Activated CD8-positive, alpha-beta memory T cell treated with anti-CD3 and anti-CD28 coated beads for 48 hours (primary cell): ENCODE results near the gene TMEM240.
"Not testable (repeated sequence)": the region's sequence is repeated elsewhere in the genome, so short reads cannot be mapped to it uniquely, and the experiment has no call there.

Experiments
- DNase-seq, 3 experiments: peaks; one replicate each; pipeline ENCODE4 v3.0.0-alpha.2; 2020; ENCODE audit warnings: low read depth in 2 of 3, low spot score in 2 of 3

Gene TMEM240

GRCh38 chr1:1527092-1527816, 13.2 kb downstream of the TMEM240 start:
- no peak for DNase-seq

GRCh38 chr1:1526476-1526875, 13.9 kb downstream of the TMEM240 start:
- not testable (repeated sequence) for DNase-seq

- not testable (repeated sequence) for DNase-seq
Observed at GRCh38 chr1:1524750-1525383, 15.6 kb downstream of the TMEM240 start.

DNA sequence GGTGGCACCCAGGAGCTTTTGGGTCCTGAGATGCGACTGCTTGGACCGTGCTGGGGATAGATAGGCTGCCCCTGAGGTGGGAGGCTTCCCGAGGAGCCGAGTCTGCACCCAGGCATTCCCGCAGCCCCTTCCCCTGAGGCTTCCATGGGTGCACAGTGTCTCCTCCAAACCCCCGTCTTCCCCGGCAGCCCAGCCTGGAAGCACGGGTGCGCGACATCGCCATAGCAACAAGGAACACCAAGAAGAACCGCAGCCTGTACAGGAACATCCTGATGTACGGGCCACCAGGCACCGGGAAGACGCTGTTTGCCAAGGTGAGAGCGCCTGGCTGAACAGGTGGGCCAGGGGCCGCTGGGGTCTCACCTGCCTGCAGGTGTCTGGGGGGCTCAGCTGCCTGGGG, 16.8 kb downstream of the TMEM240 start:
- DNase-seq: not testable (repeated sequence)

- not testable (repeated sequence) for DNase-seq
Observed at GRCh38 chr1:1523226-1523625, 17.2 kb downstream of the TMEM240 start.

- not testable (repeated sequence) for DNase-seq
Observed at GRCh38 chr1:1522536-1522935, 17.9 kb downstream of the TMEM240 start.

- no peak for DNase-seq
Observed at GRCh38 chr1:1521331-1521730, 19.1 kb downstream of the TMEM240 start.

DNA sequence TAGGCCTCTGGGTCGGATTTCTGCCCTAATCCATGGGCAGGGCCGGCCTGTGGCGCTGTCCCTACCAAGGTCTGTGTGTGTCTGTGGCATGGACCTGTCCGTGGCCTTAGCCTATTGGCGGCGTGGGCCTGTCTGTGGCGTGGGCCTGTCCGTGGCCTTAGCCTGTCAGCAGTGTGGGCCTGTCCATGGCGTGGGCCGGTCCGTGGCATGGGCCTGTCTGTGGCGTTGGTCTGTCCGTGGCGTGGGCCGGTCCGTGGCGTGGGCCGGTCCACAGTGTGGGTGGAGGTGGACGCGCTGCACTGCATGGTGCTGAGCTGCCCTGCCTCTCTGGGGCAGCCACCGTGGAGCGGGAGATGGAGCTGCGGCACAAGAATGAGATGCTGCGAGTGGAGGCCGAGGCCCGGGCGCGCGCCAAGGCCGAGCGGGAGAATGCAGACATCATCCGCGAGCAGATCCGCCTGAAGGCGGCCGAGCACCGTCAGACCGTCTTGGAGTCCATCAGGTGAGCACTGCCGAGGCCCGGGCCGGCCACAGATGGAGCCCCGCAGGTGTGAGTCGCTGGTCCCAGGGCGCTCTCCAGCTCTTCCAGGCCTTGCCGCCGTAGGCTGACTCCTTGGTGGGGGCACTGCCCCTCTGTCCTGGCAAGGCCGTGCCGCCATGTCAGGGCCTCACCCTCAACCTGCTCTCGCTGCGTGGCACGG, 20.5 kb downstream of the TMEM240 start:
- not testable (repeated sequence) for DNase-seq

- DNase-seq: not testable (repeated sequence)
Observed at GRCh38 chr1:1518621-1519007, 21.8 kb downstream of the TMEM240 start.

GRCh38 chr1:1517973-1518620, 22.3 kb downstream of the TMEM240 start:
- DNase-seq: no peak

- not testable (repeated sequence) for DNase-seq
Observed at GRCh38 chr1:1516923-1517322, 23.5 kb downstream of the TMEM240 start.

- DNase-seq: not testable (repeated sequence)
Observed at GRCh38 chr1:1514376-1514775, 26.0 kb downstream of the TMEM240 start.

GRCh38 chr1:1513675-1514074, 26.7 kb downstream of the TMEM240 start:
- not testable (repeated sequence) for DNase-seq

DNA sequence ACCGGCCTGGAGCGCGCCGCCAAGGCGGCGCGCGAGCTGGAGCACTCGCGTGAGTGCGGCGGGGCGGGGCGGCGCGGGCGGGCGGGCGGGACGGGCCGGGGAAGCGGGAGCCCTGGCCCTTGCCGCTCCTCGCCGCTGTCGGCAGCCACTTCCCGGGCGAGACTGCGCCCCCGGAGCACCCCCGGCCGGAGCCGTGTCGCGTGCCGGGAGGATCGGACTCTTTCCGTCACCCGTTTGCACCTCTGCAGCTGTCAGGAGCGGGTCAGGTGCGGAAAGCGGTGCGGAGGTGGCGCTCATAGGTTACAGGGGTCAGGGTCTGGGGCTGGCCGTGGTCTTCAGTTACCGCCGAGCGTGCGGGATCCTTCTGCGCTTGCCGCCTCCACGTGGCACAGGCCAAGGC, 28.0 kb downstream of the TMEM240 start:
- DNase-seq: not testable (repeated sequence)

GRCh38 chr1:1511533-1512285, 28.7 kb downstream of the TMEM240 start, which contains the start of gene ATAD3A:
Gene ATAD3A (plus strand): TSS chr1:1512162. CDS start chr1:1512269, 107 bp downstream.
- DNase-seq: peak; percentile 88 to 95 (median 94)

DNA sequence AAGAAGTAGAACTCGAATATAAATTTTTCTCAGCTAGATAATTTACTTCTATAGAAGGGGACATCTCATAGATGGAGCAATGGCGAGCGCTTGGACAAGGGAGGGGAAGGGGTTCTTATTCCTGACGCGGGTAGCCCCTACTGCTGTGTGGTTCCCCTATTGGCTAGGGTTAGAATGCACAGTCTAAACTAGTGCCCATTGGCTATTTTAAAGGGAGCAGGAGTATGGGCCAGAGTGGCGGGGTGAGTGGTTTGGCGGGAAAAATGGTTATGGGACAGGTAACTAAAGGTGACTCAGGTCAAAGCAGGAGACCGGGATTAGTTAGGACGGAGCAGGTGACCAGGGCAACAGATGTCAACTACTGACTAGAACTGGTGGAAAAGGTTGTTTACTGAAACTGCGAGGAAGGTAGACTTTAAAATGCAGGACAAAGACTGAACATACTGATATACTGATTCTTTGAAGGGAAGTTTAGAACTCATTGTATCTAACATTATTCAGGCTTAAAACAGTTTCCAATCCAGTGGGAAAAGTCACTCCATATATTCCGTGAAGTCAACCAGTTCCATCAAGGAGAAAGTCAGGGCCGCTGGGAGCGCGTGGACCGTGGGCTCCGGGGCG, 29.4 kb downstream of the TMEM240 start:
- no peak for DNase-seq

GRCh38 chr1:1509465-1509850, 31.0 kb downstream of the TMEM240 start:
- not testable (repeated sequence) for DNase-seq

DNA sequence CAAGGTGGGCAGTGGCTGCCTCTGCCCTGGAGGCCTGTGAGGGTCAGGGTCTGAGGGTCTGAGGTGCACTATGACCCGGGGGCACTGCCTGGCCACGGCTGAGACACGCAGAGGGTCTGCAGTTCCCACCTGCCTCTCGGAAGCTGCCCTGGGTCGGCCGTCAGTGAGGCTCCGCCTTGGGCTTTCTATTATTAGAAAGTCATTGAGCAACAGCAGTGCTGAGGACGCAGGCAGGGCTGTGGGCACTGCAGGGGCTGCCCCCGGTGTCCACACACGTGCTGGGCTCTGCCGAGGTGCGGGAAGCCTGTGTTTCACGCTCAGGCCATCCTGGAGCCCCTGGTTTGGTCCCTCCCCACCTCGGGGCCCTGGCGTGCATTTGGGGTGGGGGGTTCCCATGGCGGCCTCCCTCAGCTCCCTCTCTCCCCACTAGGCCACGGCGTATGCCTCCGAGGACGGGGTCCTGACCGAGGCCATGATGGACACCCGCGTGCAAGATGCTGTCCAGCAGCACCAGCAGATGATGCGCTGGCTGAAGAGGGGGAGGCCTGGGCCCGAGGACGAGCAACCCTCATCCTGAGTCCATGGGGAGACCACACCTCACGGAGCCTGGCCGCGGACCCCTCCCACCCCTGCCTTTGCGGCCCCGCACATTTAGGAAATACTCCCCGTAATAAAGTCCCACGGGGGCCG, 31.5 kb downstream of the TMEM240 start:
- DNase-seq: not testable (repeated sequence)

GRCh38 chr1:1507305-1507704, 33.1 kb downstream of the TMEM240 start:
- no peak for DNase-seq

GRCh38 chr1:1505801-1506200, 34.6 kb downstream of the TMEM240 start:
- DNase-seq: not testable (repeated sequence)
